Ishikawa (cell line): Measurements from ENCODE around the gene RNF181.

Source experiments
- CEBPB ChIP-seq: IDR thresholded peaks from 2 replicates; pipeline ENCODE4 v1.6.1; 2012
- EGR1 ChIP-seq: IDR thresholded peaks from 2 replicates; pipeline ENCODE4 v1.6.1; 2012
- EP300 ChIP-seq: IDR thresholded peaks from 2 replicates; pipeline ENCODE4 v1.6.1; 2012; ENCODE audit warnings: borderline replicate concordance
- FOXM1 ChIP-seq: IDR thresholded peaks from 2 replicates; pipeline ENCODE4 v1.6.1; 2012; ENCODE audit warnings: low read depth, borderline replicate concordance
- MAX ChIP-seq: IDR thresholded peaks from 2 replicates; pipeline ENCODE4 v1.6.1; 2012
- NFIC ChIP-seq: IDR thresholded peaks from 2 replicates; pipeline ENCODE4 v1.6.1; 2012
- TAF1 ChIP-seq: IDR thresholded peaks from 2 replicates; pipeline ENCODE4 v1.6.1; 2012; ENCODE audit warnings: low read depth, mild to moderate bottlenecking
- TEAD4 ChIP-seq: IDR thresholded peaks from 2 replicates; pipeline ENCODE4 v1.6.1; 2012
- YY1 ChIP-seq: IDR thresholded peaks from 2 replicates; pipeline ENCODE4 v1.6.1; 2012; ENCODE audit warnings: low read depth
- ZBTB7A ChIP-seq: IDR thresholded peaks from 2 replicates; pipeline ENCODE4 v1.6.1; 2012; ENCODE audit warnings: low read depth

Gene RNF181

DNA sequence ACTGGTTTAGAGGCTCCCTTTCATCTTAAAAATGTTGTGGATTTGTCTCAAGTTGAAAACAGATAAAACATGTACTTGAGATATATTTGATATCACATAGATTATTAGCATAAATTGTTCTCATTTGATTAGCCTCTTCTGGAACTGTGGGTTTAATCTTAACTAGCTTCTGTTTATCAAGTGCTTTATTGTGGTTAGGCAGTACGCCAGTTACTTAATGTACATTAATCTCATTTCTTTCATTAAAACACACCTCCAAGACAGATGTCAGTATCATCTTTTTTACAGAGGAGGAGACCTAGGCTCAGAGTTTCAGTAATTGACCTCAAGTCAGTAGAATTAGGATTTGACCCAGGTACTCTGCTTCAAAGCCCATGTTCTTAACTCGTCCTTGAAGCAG, 50.6 kb downstream of the RNF181 start:
- TF ChIP-seq FOXM1 (no peak), MAX (no peak), NFIC (no peak), EGR1 (no peak), YY1 (no peak), TEAD4 (no peak), EP300 (no peak), TAF1 (no peak), ZBTB7A (no peak), CEBPB (no peak)
